GM21381 (cell line): ENCODE measurements around the gene KYAT1.

Source experiments
- ATAC-seq: cut with Tn5 transposase; IDR thresholded peaks from one replicate; pipeline ENCODE4 v1.9.1; 2021; ENCODE audit warnings: mild to moderate bottlenecking, moderate library complexity; ENCODE audit not compliant: unreplicated experiment

Gene KYAT1

GRCh38 chr9:128786681-128787601, 94.8 kb downstream of the KYAT1 start, which contains the start of gene TBC1D13:
Gene TBC1D13 (plus strand): TSS chr9:128787253. CDS start chr9:128787354, 101 bp downstream.
- ATAC-seq: peak; percentile 91

GRCh38 chr9:128785427-128785826, 96.3 kb downstream of the KYAT1 start:
- no peak for ATAC-seq
